ENCODE measurements around the gene GOLT1B. TPM values are rescaled to one million over a fixed set of nuclear protein-coding genes. Genes with fewer than 3 reads are reported as not detected.

The GOLT1B gene
- total and polyA plus RNA-seq, 7 experiments from 2014 or later = 20.8 to 42.5 (median 31.6) TPM

- Mint-ChIP-seq H3K9me3 (peaks cover 0 to 1% (median 0%) of the 10 kb centered on the region in 11 donors), H3K27ac (no peak overlapping the region), H3K4me1 (no peaks in the 10 kb centered on the region), H3K27me3 (peaks cover 0 to 4% (median 1%) of the 10 kb centered on the region in 5 donors), H3K4me3 (no peak overlapping the region), H3K36me3 (peaks cover 0 to 10% (median 7%) of the 10 kb centered on the region in 5 donors)
- intact Hi-C loops (cut with micrococcal nuclease) = loop anchor here in 1 of 2 donors (5.0 kb wide), 1 partner anchor 53 kb away; no protein-coding TSS in a partner anchor
- Histone ChIP-seq H3K4me3 (ENCODE audit: low read length) (no peak overlapping the region), H3K9me3 (ENCODE audit: control insufficient read depth in 2 of 3, low read length in 3 of 3) (no peaks in the 10 kb centered on the region), H3K36me3 (ENCODE audit: control insufficient read depth in 2 of 3, insufficient read depth in 3 of 3, low read length in 3 of 3) (no peaks in the 10 kb centered on the region), H3K27me3 (ENCODE audit: control insufficient read depth in 2 of 2, insufficient read depth in 2 of 2, low read length in 2 of 2) (no peaks in the 10 kb centered on the region), H3K27ac (ENCODE audit: low read depth, low read length) (no peak overlapping the region), H3K4me1 (ENCODE audit: control insufficient read depth in 2 of 2, insufficient read depth in 2 of 2, low read length in 2 of 2) (no peaks in the 10 kb centered on the region)
- DNase-seq (no peak), ATAC-seq (no peak)
- CTCF ChIA-PET = no interaction called here
- POLR2A ChIA-PET = no interaction called here
Observed at GRCh38 chr12:21539797-21540196, 38.2 kb downstream of the GOLT1B start.

- Mint-ChIP-seq H3K36me3 (peaks cover 0 to 4% (median 3%) of the 10 kb centered on the region in 5 donors), H3K4me1 (no peaks in the 10 kb centered on the region), H3K9me3 (peaks cover 0 to 1% (median 0%) of the 10 kb centered on the region in 11 donors), H3K27me3 (peaks cover 0 to 4% (median 0%) of the 10 kb centered on the region in 5 donors), H3K4me3 (no peak overlapping the region), H3K27ac (no peak overlapping the region)
- ATAC-seq = no peak
- ChIA-PET CTCF (no interaction called here), POLR2A (interaction anchor here (0.7 kb wide), 1 partner anchor 12 kb away, joined by 3 read pairs; no protein-coding TSS in a partner anchor)
- no peaks in the 10 kb centered on the region for H3K27me3 ChIP-seq (ENCODE audit: control insufficient read depth in 2 of 2, insufficient read depth in 2 of 2, low read length in 2 of 2)
- H3K27ac ChIP-seq (ENCODE audit: low read depth, low read length) = no peak overlapping the region
- no peak overlapping the region for H3K4me3 ChIP-seq (ENCODE audit: low read length)
- DNase-seq = no peak
- H3K9me3 ChIP-seq (ENCODE audit: control insufficient read depth in 2 of 3, low read length in 3 of 3) = no peaks in the 10 kb centered on the region
- H3K4me1 ChIP-seq (ENCODE audit: control insufficient read depth in 2 of 2, insufficient read depth in 2 of 2, low read length in 2 of 2) = no peaks in the 10 kb centered on the region
- intact Hi-C loops (cut with micrococcal nuclease) = no loop called here
- no peaks in the 10 kb centered on the region for H3K36me3 ChIP-seq (ENCODE audit: control insufficient read depth in 2 of 3, insufficient read depth in 3 of 3, low read length in 3 of 3)
Observed at GRCh38 chr12:21541773-21542172, 40.2 kb downstream of the GOLT1B start.

GRCh38 chr12:21542403-21542802 lies 40.8 kb downstream of the GOLT1B start:
- Histone ChIP-seq H3K27ac (ENCODE audit: low read depth, low read length) (no peak overlapping the region), H3K27me3 (ENCODE audit: control insufficient read depth in 2 of 2, insufficient read depth in 2 of 2, low read length in 2 of 2) (no peaks in the 10 kb centered on the region), H3K36me3 (ENCODE audit: control insufficient read depth in 2 of 3, insufficient read depth in 3 of 3, low read length in 3 of 3) (no peaks in the 10 kb centered on the region), H3K9me3 (ENCODE audit: control insufficient read depth in 2 of 3, low read length in 3 of 3) (no peaks in the 10 kb centered on the region), H3K4me1 (ENCODE audit: control insufficient read depth in 2 of 2, insufficient read depth in 2 of 2, low read length in 2 of 2) (no peaks in the 10 kb centered on the region), H3K4me3 (ENCODE audit: low read length) (no peak overlapping the region)
- POLR2A ChIA-PET = interaction anchor here (0.6 to 0.7 kb wide), 3 partner anchors 13 to 224 kb away, joined by 3 read pairs; no protein-coding TSS in a partner anchor
- Mint-ChIP-seq H3K4me3 (no peak overlapping the region), H3K36me3 (peaks cover 0 to 2% (median 0%) of the 10 kb centered on the region in 5 donors), H3K9me3 (peaks cover 0 to 1% (median 0%) of the 10 kb centered on the region in 11 donors), H3K4me1 (peaks cover 0 to 1% (median 0%) of the 10 kb centered on the region in 7 donors), H3K27me3 (peaks cover 0 to 6% (median 0%) of the 10 kb centered on the region in 5 donors), H3K27ac (no peak overlapping the region)
- DNase-seq (no peak), ATAC-seq (no peak)
- CTCF ChIA-PET = no interaction called here
- intact Hi-C loops (cut with micrococcal nuclease) = no loop called here

GRCh38 chr12:21543151-21543550 lies 41.6 kb downstream of the GOLT1B start:
- Histone ChIP-seq H3K9me3 (ENCODE audit: control insufficient read depth in 2 of 3, low read length in 3 of 3) (no peaks in the 10 kb centered on the region), H3K4me3 (ENCODE audit: low read length) (no peak overlapping the region), H3K27me3 (ENCODE audit: control insufficient read depth in 2 of 2, insufficient read depth in 2 of 2, low read length in 2 of 2) (no peaks in the 10 kb centered on the region), H3K27ac (ENCODE audit: low read depth, low read length) (no peak overlapping the region), H3K4me1 (ENCODE audit: control insufficient read depth in 2 of 2, insufficient read depth in 2 of 2, low read length in 2 of 2) (no peaks in the 10 kb centered on the region), H3K36me3 (ENCODE audit: control insufficient read depth in 2 of 3, insufficient read depth in 3 of 3, low read length in 3 of 3) (no peaks in the 10 kb centered on the region)
- Mint-ChIP-seq H3K4me3 (no peak overlapping the region), H3K4me1 (peaks cover 0 to 4% (median 0%) of the 10 kb centered on the region in 7 donors), H3K36me3 (peaks cover 0 to 2% (median 0%) of the 10 kb centered on the region in 5 donors), H3K9me3 (peaks cover 0 to 1% (median 0%) of the 10 kb centered on the region in 11 donors), H3K27me3 (peaks cover 0 to 8% (median 0%) of the 10 kb centered on the region in 5 donors), H3K27ac (no peak overlapping the region)
- ATAC-seq (no peak), DNase-seq (no peak)
- POLR2A ChIA-PET = no interaction called here
- intact Hi-C loops (cut with micrococcal nuclease) = no loop called here
- CTCF ChIA-PET = no interaction called here

- H3K36me3 ChIP-seq (ENCODE audit: control insufficient read depth in 2 of 3, insufficient read depth in 3 of 3, low read length in 3 of 3) = no peaks in the 10 kb centered on the region
- POLR2A ChIA-PET = interaction anchor here (0.6 kb wide), 1 partner anchor 120 kb away, joined by 3 read pairs; no protein-coding TSS in a partner anchor
- ATAC-seq (no peak), DNase-seq (no peak)
- Mint-ChIP-seq H3K36me3 (peaks cover 0 to 2% (median 0%) of the 10 kb centered on the region in 5 donors), H3K9me3 (peaks cover 0 to 1% (median 0%) of the 10 kb centered on the region in 11 donors), H3K4me3 (no peak overlapping the region), H3K27me3 (peaks cover 0 to 8% (median 0%) of the 10 kb centered on the region in 5 donors), H3K27ac (no peak overlapping the region), H3K4me1 (peaks cover 0 to 4% (median 0%) of the 10 kb centered on the region in 7 donors)
- CTCF ChIA-PET = no interaction called here
- H3K27me3 ChIP-seq (ENCODE audit: control insufficient read depth in 2 of 2, insufficient read depth in 2 of 2, low read length in 2 of 2) = no peaks in the 10 kb centered on the region
- H3K9me3 ChIP-seq (ENCODE audit: control insufficient read depth in 2 of 3, low read length in 3 of 3) = no peaks in the 10 kb centered on the region
- H3K27ac ChIP-seq (ENCODE audit: low read depth, low read length) = no peak overlapping the region
- H3K4me3 ChIP-seq (ENCODE audit: low read length) = no peak overlapping the region
- intact Hi-C loops (cut with micrococcal nuclease) = no loop called here
- H3K4me1 ChIP-seq (ENCODE audit: control insufficient read depth in 2 of 2, insufficient read depth in 2 of 2, low read length in 2 of 2) = no peaks in the 10 kb centered on the region
Observed at GRCh38 chr12:21545557-21545956, 44.0 kb downstream of the GOLT1B start.

GRCh38 chr12:21546716-21547115 lies 45.1 kb downstream of the GOLT1B start:
- Mint-ChIP-seq H3K36me3 (no peaks in the 10 kb centered on the region), H3K9me3 (peaks cover 0 to 1% (median 0%) of the 10 kb centered on the region in 11 donors), H3K4me1 (peaks cover 0 to 4% (median 0%) of the 10 kb centered on the region in 7 donors), H3K4me3 (no peak overlapping the region), H3K27me3 (peaks cover 0 to 8% (median 0%) of the 10 kb centered on the region in 5 donors), H3K27ac (no peak overlapping the region)
- no peaks in the 10 kb centered on the region for H3K9me3 ChIP-seq (ENCODE audit: control insufficient read depth in 2 of 3, low read length in 3 of 3)
- no peaks in the 10 kb centered on the region for H3K4me1 ChIP-seq (ENCODE audit: control insufficient read depth in 2 of 2, insufficient read depth in 2 of 2, low read length in 2 of 2)
- ATAC-seq (no peak), DNase-seq (no peak)
- H3K27ac ChIP-seq (ENCODE audit: low read depth, low read length) = no peak overlapping the region
- H3K27me3 ChIP-seq (ENCODE audit: control insufficient read depth in 2 of 2, insufficient read depth in 2 of 2, low read length in 2 of 2) = no peaks in the 10 kb centered on the region
- intact Hi-C loops (cut with micrococcal nuclease) = no loop called here
- ChIA-PET POLR2A (no interaction called here), CTCF (no interaction called here)
- H3K4me3 ChIP-seq (ENCODE audit: low read length) = no peak overlapping the region
- H3K36me3 ChIP-seq (ENCODE audit: control insufficient read depth in 2 of 3, insufficient read depth in 3 of 3, low read length in 3 of 3) = no peaks in the 10 kb centered on the region

- H3K36me3 Mint-ChIP-seq = no peaks in the 10 kb centered on the region
- ATAC-seq (no peak), DNase-seq (peak in 1 of 9 donors; percentile 24)
- peaks cover 0 to 7% (median 0%) of the 10 kb centered on the region in 7 donors for H3K4me1 Mint-ChIP-seq
- H3K4me1 ChIP-seq (ENCODE audit: control insufficient read depth in 2 of 2, insufficient read depth in 2 of 2, low read length in 2 of 2) = no peaks in the 10 kb centered on the region
- peaks cover 0 to 1% (median 0%) of the 10 kb centered on the region in 11 donors for H3K9me3 Mint-ChIP-seq
- no peak overlapping the region for H3K27ac ChIP-seq (ENCODE audit: low read depth, low read length)
- no peaks in the 10 kb centered on the region for H3K36me3 ChIP-seq (ENCODE audit: control insufficient read depth in 2 of 3, insufficient read depth in 3 of 3, low read length in 3 of 3)
- H3K4me3 ChIP-seq (ENCODE audit: low read length) = no peak overlapping the region
- ChIA-PET CTCF (no interaction called here), POLR2A (no interaction called here)
- no peak overlapping the region for H3K4me3 Mint-ChIP-seq
- H3K27ac Mint-ChIP-seq = no peak overlapping the region
- peaks cover 0 to 8% (median 0%) of the 10 kb centered on the region in 5 donors for H3K27me3 Mint-ChIP-seq
- intact Hi-C loops (cut with micrococcal nuclease) = no loop called here
- no peaks in the 10 kb centered on the region for H3K27me3 ChIP-seq (ENCODE audit: control insufficient read depth in 2 of 2, insufficient read depth in 2 of 2, low read length in 2 of 2)
- no peaks in the 10 kb centered on the region for H3K9me3 ChIP-seq (ENCODE audit: control insufficient read depth in 2 of 3, low read length in 3 of 3)
Observed at GRCh38 chr12:21547437-21547836, 45.8 kb downstream of the GOLT1B start.
